Lower leg skin (tissue), 4 donors: Measurements from ENCODE around the gene FAM174C. TPM values are rescaled to one million over a fixed set of nuclear protein-coding genes. Genes with fewer than 3 reads are reported as not detected.

Experiments
- DNase-seq, 2 donors: peaks; one replicate each; pipeline ENCODE4 v3.0.0-alpha.2; 2019; ENCODE audit warnings: low spot score in 2 of 2
- H3K4me3 ChIP-seq: fragments of 200-600 bp; sonication (generic); 2 replicates; pipeline ENCODE4 v1.5.1; 2017; ENCODE audit warnings: mild to moderate bottlenecking, low read depth; ENCODE audit not compliant: poor library complexity, severe bottlenecking
- POLR2A ChIP-seq, 2 donors: fragments of 450-650 bp; IDR thresholded peaks; one replicate each; pipeline ENCODE4 v1.6.1; 2016 to 2017; ENCODE audit warnings: antibody characterized with exemption in 2 of 2, mild to moderate bottlenecking in 1 of 2, moderate library complexity in 1 of 2
- WGBS, 2 donors: methylation state at CpG; one replicate each; pipeline ENCODE4 v1.1.5; 2018; 5-methylcytosine and 5-hydroxymethylcytosine counted together
- intact Hi-C: fragments of 100-400 bp; cut with DNase I; formaldehyde crosslinking; loops from one replicate; pipeline ENCODE4 v1.15.0; 2023; ENCODE audit warnings: low total_unique reads
- total RNA-seq, 4 donors: library from RNA; depleted of rRNA; stranded (reverse); fragments of >200 nt; gene quantifications; one replicate each; pipeline ENCODE4 v1.1.0, GENCODE V29; 2016
- TF ChIP-seq, protein P1 (sequence below), 3 donors: fragments of 450-650 bp; IDR thresholded peaks; one replicate each; pipeline ENCODE4 v1.5.1; 2016; ENCODE audit warnings: antibody characterized with exemption in 3 of 3, mild to moderate bottlenecking in 3 of 3, moderate library complexity in 2 of 3

Gene FAM174C
- total RNA-seq, 4 donors from 2014 or later: 66.3 to 74.1 (median 68.8) TPM

DNA sequence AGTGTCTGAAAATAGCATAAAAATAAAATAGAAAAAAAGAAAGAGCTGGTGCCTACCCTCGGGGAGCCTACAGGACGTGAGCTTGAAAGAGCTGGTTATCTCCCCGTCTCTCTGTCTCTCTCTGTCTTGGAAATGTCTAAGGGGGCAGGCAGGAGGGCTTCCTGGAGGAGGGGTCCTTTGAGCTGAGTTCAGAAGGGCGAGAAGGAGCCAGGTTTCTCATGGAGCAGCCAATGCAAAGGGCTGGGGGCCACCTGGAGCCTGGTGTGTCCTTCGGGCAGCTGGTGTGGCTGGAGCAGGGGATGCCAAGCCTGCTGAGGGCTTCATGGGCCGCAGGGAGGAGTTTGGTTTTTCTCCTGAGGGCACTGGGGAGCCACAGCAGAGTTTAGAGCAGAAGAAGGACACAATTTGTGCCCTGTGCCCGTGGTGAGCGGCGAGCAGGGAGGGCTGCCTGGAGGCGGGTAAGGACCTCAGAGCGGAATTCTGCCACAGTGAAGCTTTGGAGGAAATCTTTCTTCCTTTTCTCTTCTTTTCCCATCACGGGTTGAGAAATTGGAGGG, 49.0 kb downstream of the FAM174C start:
- DNase-seq: no peak
- no peak overlapping the region for H3K4me3 ChIP-seq
- intact Hi-C loops: no loop called here
- TF ChIP-seq, protein P1, sequence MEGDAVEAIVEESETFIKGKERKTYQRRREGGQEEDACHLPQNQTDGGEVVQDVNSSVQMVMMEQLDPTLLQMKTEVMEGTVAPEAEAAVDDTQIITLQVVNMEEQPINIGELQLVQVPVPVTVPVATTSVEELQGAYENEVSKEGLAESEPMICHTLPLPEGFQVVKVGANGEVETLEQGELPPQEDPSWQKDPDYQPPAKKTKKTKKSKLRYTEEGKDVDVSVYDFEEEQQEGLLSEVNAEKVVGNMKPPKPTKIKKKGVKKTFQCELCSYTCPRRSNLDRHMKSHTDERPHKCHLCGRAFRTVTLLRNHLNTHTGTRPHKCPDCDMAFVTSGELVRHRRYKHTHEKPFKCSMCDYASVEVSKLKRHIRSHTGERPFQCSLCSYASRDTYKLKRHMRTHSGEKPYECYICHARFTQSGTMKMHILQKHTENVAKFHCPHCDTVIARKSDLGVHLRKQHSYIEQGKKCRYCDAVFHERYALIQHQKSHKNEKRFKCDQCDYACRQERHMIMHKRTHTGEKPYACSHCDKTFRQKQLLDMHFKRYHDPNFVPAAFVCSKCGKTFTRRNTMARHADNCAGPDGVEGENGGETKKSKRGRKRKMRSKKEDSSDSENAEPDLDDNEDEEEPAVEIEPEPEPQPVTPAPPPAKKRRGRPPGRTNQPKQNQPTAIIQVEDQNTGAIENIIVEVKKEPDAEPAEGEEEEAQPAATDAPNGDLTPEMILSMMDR (IDR thresholded peaks at IDR 0.05): no peak
- TF ChIP-seq POLR2A (IDR thresholded peaks at IDR 0.05): no peak
- WGBS, 2 donors: 81 to 83% methylated on average over 12 of the region's 12 CpGs

DNA sequence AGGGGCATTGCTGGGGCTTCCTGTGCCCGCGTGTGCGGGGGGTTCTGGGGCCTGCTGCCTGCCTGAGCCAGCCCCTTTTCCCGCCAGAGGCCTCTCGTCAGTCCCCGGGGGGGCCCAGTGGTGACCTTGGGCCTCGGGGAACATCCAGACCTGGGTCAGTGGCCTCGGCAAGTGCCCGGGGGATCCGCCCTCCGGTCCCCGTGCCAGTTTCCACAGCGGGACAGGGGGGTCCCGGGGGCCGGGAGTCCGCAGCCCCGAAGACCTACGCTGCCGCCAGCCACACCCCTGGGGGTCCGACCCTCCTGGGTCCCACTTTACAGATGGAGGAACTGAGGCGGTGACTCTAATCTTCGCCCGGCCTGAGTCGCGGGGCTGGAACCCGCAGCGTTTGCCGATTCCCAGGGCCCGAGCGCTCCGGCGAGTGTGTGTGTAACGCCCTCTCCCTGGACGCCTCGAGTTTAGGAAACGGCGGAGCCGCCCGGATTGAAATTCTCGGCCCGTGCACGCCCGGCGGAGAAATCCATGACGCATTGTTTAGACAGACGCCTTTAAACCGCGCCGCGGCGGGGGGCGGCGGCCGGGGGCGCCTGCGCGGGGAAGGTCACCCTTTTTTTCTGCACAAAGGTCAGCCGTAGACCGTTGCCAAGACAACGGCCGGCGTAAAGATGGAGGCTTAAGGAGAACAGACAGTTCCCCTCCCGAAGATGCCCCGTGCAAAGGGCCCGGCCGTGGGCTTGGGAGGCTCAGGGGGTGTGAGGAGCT, 49.7 kb downstream of the FAM174C start:
- TF ChIP-seq, protein P1 (IDR thresholded peaks at IDR 0.05): no peak
- TF ChIP-seq POLR2A (IDR thresholded peaks at IDR 0.05): no peak
- no peak overlapping the region for H3K4me3 ChIP-seq
- WGBS, 2 donors: 2% methylated on average over 38 to 65 of the region's 66 CpGs
- DNase-seq: peak; percentile 46 to 94
- intact Hi-C loops: no loop called here

DNA sequence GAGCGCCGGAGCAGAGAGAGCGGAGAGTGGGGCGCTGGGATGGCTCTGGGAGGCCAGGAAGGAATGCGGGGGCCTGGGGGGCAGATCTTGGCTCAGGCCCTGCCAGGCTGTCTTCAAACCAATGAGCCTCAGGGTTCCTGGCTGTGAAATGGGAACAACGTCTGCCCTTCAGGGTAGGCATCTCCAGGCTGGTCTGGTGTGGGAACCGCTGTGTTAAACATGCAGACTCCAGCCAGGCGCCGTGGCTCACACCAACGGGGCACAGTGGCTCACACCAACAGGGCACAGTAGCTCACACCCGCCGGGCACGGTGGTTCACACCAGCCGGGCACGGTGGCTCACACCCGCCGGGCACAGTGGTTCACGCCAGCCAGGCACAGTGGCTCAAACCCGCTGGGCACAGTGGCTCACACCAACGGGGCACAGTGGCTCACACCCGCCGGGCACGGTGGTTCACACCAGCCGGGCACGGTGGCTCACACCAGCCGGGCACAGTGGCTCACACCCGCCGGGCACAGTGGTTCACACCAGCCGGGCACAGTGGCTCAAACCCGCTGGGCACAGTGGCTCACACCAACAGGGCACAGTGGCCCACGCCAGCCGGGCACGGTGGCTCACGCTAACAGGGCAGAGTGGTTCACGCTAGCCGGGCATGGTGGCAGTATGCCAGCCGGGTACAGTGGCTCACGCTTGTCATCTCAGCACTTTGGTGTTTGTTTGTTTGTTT, 50.4 kb downstream of the FAM174C start:
- no peak overlapping the region for H3K4me3 ChIP-seq
- WGBS, 2 donors: 49 to 72% methylated on average over 20 to 27 of the region's 38 CpGs
- DNase-seq: no peak
- intact Hi-C loops: no loop called here
- TF ChIP-seq POLR2A (IDR thresholded peaks at IDR 0.05): no peak
- TF ChIP-seq, protein P1 (IDR thresholded peaks at IDR 0.05): no peak

DNA sequence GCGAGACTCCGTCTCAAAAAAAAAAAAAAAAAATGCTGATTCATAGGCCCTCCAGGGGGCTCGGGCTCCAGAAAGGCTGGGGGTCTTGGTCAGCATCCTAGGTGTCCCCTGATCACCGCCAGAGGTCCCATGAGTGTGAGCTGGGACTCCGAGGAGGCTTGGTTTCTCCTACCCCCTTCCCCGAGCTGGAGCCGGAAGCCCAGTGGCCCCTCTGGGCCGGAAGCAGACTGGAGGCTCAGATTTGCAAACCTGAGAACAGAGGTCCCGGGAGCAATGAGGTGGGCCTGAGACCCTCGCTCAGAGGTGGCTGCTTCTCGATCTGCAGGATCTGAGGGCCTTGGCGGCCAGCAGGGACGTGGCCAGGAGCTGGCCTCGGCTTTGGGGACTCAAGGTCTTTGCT, 51.8 kb downstream of the FAM174C start:
- TF ChIP-seq, protein P1 (IDR thresholded peaks at IDR 0.05): no peak
- no peak for TF ChIP-seq POLR2A (IDR thresholded peaks at IDR 0.05)
- H3K4me3 ChIP-seq: no peak overlapping the region
- intact Hi-C loops: no loop called here
- no peak for DNase-seq
- WGBS, 2 donors: 60 to 86% methylated on average over 14 of the region's 14 CpGs

Other genes with a start within 250 kb of the FAM174C start
- 10 to 100 TPM; 71.2 to 86.5 (median 79.7) TPM for gene CNN2, start 248.9 kb upstream of the FAM174C start, total RNA-seq
- 10 to 100 TPM; 30.3 to 39.8 (median 33.5) TPM for gene ABCA7, start 235.4 kb upstream of the FAM174C start, total RNA-seq
- 10 to 100 TPM; 12.4 to 36.0 (median 14.4) TPM for gene ARHGAP45, start 208.4 kb upstream of the FAM174C start, total RNA-seq
- 100 to 1,000 TPM in 3 of 4 donors, 10 to 100 TPM in 1; 93.3 to 198 (median 123) TPM for gene POLR2E, start 180.2 kb upstream of the FAM174C start, total RNA-seq
- 100 to 1,000 TPM; 375 to 507 (median 469) TPM for gene GPX4, start 171.5 kb upstream of the FAM174C start, total RNA-seq
- 10 to 100 TPM; 54.8 to 68.6 (median 60.3) TPM for gene SBNO2, start 101.3 kb upstream of the FAM174C start, total RNA-seq
- 100 to 1,000 TPM in 1 of 4 donors, 10 to 100 TPM in 3; 74.0 to 106 (median 78.4) TPM for gene STK11, start 69.8 kb upstream of the FAM174C start, total RNA-seq
- gene CBARP, start 37.5 kb upstream of the FAM174C start, total RNA-seq: 10 to 100 TPM in 3 of 4 donors, 1 to 10 TPM in 1; 8.1 to 16.7 (median 13.6) TPM
- gene ATP5F1D, start 33.8 kb upstream of the FAM174C start, total RNA-seq: 100 to 1,000 TPM; 121 to 198 (median 146) TPM
- gene MIDN, start 26.9 kb upstream of the FAM174C start, total RNA-seq: 100 to 1,000 TPM in 1 of 4 donors, 10 to 100 TPM in 3; 59.7 to 119 (median 78.7) TPM
- 100 to 1,000 TPM; 496 to 546 (median 545) TPM for gene CIRBP, start 6.2 kb upstream of the FAM174C start, total RNA-seq
- not detected for gene EFNA2, start 10.3 kb downstream of the FAM174C start, total RNA-seq
- 100 to 1,000 TPM; 108 to 217 (median 128) TPM for gene NDUFS7, start 108.4 kb downstream of the FAM174C start, total RNA-seq
- 10 to 100 TPM; 33.8 to 72.0 (median 46.0) TPM for gene GAMT, start 126.0 kb downstream of the FAM174C start, total RNA-seq
- gene DAZAP1, start 132.1 kb downstream of the FAM174C start, total RNA-seq: 10 to 100 TPM; 28.6 to 60.5 (median 48.2) TPM
- 1,000 to 10,000 TPM; 2,226 to 7,190 (median 4,396) TPM for gene RPS15, start 162.9 kb downstream of the FAM174C start, total RNA-seq
- 1 to 10 TPM in 1 of 4 donors, under 1 TPM in 2, not detected in 1; 0.11 to 1.1 (median 0.23) TPM for gene APC2, start 174.6 kb downstream of the FAM174C start, total RNA-seq
- 10 to 100 TPM; 34.3 to 49.6 (median 45.7) TPM for gene C19orf25, start 203.7 kb downstream of the FAM174C start, total RNA-seq
- 1 to 10 TPM; 1.2 to 6.5 (median 2.9) TPM for gene PCSK4, start 214.8 kb downstream of the FAM174C start, total RNA-seq
- gene REEP6, start 215.7 kb downstream of the FAM174C start, total RNA-seq: 1 to 10 TPM; 6.3 to 8.8 (median 6.6) TPM
- gene ADAMTSL5, start 237.5 kb downstream of the FAM174C start, total RNA-seq: 1 to 10 TPM in 3 of 4 donors, under 1 TPM in 1; 0.46 to 7.0 (median 4.6) TPM
- under 1 TPM in 2 of 4 donors, not detected in 2; 0.23 to 0.84 TPM for gene PLK5, start 248.5 kb downstream of the FAM174C start, total RNA-seq